Measurements from ENCODE around the gene SRXN1.

The SRXN1 gene

GRCh38 chr20:635893-636338 lies 17.1 kb downstream of the SRXN1 start:
- no peak for DNase-seq (ENCODE audit: low spot score)

- DNase-seq (ENCODE audit: low spot score) = no peak
Measured at GRCh38 chr20:635028-635892, 17.7 kb downstream of the SRXN1 start.

GRCh38 chr20:634148-634925 lies 18.7 kb downstream of the SRXN1 start:
- no peak for DNase-seq (ENCODE audit: low spot score)

DNA sequence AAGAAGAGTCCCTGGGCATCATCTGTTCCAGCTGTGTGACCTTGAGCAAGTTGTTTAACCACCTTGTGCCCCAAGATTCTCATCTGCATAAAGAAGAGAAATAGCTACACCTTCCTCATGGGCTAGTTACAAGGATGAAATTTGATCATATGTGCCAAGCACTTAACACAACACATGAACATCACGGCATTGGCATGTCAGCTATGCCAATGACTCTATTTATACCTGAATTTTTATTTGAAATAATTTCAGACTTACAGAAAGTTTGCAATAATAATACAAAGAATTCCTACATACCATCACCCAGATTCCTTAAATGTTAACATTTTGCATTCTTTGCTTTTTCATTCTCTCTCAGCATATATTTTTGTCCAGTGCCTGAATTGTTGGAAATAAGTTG lies 21.9 kb downstream of the SRXN1 start:
- DNase-seq (ENCODE audit: low spot score) = no peak

GRCh38 chr20:626579-626978 lies 26.4 kb downstream of the SRXN1 start:
- no peak for DNase-seq (ENCODE audit: low spot score)

DNA sequence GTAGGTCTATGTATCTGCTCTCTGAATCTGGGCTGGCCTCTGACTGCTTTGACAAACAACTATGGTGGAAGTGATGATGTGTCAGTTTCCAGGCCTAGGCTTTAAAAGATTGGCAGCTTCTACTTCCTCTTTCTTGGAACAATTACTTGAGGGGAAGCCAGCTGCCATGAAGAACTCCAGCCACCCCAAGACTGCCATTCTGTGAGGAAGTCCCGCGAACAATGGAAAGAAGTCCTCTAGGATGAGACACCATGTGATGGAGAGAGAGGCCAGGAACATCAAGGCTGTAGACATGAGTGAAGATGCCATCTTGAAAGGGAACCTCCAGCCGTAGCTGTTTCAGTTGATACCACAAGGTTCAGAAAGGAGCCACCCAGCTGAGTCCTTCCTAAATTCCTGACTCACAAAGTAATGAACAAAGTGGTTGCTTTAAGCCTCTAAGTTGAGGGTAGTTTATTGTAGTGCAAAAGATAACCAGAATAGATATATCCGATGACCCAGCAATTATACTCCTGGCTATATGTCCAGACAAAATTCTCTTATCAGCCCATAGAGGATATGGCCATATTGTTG lies 27.6 kb downstream of the SRXN1 start:
- no peak for DNase-seq (ENCODE audit: low spot score)

DNA sequence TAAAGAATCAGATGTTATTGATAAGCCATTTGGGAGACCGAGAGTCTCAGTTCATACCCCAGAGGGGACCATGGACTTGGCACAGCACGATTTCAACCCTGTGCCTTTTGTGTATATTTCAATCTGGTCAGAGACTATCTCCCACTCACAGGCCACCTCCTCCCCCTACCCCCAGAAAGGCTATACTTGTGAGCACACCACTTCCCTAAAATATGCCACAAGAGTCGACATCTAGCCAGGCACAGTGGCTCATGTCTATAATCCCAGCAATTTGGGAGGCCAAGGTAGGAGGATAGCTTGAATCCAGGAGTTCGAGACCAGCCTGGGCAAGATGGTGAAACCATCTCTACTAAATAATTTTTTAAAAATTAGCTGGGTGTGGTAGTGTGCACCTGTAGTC lies 29.3 kb downstream of the SRXN1 start:
- DNase-seq (ENCODE audit: low spot score) = no peak

DNA sequence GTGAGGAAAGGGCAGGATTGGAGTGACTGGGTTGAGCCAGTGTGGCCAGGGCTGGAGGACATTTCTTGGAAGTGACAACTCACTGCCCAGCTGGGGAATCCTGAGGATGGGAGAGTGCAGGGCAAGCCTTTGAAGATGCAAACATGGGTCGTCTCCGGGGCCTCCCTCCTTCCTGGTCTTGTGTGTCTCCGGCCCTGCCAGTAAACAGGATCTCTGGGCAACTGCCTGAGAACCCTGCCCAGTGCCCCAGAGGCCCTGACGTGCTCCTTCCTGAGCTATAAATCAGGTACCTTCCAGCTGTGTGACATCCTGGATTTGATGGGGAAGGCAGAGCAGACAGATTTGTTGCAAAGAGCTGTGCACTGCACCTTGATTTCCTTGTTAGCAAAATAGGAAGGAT lies 30.0 kb downstream of the SRXN1 start:
- DNase-seq (ENCODE audit: low spot score) = no peak

DNA sequence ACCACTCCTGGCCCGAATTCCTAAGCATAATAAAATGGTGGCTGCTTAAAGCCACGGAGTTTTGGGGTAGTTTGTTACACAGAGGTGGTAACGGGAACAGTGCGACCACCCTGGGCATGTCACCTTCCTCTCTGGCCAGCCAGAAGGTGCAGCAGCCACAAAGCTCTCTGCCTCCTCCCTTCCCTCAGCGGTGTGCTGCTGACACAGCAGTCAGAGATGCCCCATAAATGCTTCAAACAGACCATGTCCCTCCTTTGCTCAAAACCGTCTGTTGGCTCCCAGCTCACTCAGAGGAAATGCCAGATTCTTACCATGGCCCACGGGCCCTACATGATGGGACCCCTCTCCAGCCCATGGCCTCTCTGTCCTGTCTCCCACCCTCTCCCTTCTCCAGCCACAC lies 30.8 kb downstream of the SRXN1 start:
- DNase-seq (ENCODE audit: low spot score) = no peak

DNA sequence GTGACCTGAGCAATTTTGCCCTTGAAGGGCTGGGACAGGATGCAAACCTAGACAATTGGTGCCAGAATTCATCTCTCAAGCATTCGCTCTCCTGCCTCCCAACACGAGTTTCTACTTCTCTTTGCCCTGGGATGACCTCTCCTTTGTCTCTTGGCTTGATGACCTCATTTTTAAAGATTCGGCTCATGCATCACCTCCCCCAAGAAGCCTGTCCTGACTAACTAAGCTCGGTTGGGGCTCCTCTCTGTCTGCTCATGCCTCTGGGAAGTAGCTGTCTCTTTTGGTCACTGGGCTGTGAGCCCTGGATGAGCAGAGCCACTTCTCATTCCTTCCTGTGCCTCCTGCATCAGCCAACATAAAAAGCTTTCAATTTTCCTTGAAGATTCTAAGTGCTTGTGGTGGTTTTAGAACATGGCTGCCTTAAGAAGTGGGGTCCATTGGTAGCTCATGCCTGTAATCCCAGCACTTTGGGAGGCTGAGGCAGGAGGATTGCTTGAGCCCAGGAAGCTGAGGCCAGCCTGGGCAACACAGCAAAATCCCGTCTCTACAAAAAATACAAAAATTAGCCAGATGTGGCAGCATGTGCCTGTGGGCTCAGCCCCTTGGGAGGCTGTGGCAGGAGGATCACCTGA lies 31.8 kb downstream of the SRXN1 start:
- DNase-seq (ENCODE audit: low spot score) = no peak

DNA sequence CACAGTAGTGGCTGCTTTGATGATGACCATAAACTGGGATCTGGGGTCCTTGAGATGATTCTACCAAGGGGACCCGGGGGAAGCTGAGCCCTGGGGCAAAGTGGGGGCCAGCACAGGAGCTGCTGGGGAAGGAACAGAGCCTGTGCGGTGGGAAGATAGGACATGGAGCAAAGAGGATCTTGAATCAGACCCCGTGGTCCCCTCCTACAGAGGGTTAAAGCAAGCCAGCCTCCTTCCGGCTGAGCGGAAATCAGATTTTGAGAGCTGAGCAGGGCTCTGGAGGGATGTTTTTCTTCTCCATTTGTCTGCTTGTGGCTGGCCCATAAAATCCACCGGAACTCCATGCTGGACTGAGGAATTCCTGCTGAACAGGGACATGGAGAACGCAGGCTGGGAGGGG lies 32.8 kb downstream of the SRXN1 start:
- DNase-seq (ENCODE audit: low spot score) = no peak

GRCh38 chr20:618980-619379 lies 34.0 kb downstream of the SRXN1 start:
- DNase-seq (ENCODE audit: low spot score) = no peak

DNA sequence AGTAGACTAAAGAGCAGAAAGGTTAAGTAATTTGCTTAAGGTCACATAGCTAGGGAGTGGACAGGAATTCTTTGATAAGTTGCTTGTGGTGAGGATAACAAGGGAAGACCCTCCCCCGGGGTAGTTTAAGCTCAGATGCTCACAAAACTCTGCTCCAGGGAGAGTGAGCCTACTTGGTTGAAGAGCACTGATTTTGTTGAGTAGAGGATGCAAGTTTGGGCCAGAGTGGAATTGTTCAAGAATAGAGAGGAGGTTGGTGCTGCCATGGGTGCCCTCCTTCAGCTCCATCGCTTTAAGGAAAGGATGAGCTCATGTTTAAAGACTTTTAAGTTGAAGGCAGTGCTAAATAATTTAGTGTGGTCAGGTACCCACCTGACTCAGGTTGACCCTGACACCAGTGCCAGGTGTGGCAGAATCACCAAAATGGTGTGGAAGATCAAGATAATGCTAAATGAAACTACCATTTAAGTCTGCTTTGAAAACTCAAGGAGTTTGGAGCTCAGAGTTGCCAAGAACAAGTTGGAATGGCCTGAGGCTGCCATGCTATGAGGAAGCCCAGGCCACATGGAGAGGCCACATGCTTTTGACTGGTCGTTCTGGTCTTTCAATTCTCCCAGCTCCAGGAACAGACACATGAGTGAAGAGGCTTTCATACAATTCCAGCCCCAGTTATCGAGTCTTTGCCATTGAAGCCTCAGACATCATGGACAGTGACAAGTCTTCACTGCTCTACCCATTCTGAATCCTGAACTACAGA lies 34.9 kb downstream of the SRXN1 start:
- DNase-seq (ENCODE audit: low spot score) = no peak

DNA sequence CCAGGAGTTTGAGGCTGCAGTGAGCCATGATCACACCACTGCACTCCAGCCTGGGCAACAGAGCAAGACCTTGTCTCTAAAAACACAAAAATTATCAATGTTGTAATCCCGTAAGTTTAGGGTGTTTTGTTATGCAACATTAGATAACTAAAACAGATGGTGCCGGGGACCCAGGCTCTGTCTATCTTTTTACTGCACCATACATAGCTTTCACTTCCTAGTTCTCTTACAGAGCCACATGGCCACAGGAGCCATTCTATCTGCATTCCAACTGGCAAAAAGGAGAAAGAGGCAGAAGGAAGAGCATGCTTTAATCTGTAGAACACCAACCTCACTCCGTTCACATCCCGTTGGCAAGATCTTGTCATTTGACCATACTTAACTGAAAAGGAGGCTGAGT lies 37.5 kb downstream of the SRXN1 start:
- no peak for DNase-seq (ENCODE audit: low spot score)

DNA sequence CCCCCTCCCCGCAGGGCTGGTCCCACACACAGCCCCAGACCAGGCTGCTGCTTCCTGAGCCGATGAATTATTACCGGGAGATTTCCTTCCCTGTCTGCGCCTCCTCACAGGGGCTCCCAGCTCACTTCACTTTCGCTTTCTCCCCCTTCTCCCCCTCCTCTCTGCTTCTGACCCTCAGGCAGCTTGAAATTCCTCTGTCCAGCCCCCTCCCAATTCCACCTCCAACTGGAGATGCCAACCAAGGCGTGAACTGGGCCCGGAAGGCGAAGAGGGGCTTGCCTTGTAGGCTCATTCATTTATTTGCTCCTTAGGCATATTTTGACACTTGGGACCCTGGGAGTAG lies 41.2 kb downstream of the SRXN1 start:
- no peak for DNase-seq (ENCODE audit: low spot score)

DNA sequence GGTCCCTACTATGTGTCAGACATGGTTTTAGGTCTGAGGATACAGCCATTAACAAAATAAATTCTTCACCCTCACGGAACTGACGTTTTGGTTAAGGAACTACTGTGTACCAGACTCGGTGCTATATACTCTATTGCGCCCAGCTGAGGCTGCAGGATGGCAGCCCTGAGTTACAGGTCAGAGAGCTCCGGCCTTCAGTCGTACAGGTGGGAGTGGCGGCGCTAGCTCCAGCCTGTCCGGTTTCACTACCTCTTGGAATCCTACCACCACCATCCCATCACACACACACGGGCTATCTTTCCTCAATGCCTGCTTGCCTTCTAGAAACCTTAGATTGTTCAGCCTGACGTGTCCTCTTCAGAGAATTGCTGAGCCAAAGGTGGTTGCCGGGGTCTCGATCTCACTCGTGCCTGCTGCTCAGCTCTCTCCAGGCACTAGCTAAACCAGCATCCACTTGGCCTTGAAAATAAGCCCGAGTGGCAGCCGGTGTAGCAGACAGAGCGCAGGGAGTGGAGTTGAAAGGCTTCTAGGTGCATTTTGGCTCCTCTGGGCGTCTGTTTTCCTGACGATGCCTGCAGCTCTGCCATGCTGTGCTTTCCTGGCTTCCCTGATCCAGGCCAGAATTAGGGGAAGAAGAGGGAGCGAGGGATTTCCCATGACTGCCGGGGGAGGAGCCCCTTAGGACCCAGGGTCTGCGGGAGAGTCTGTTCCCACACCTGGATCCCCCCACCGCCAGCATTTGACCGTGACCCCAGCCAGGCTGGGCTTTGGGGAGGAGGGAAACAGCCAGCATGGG lies 41.8 kb downstream of the SRXN1 start:
- DNase-seq (ENCODE audit: low spot score) = no peak

DNA sequence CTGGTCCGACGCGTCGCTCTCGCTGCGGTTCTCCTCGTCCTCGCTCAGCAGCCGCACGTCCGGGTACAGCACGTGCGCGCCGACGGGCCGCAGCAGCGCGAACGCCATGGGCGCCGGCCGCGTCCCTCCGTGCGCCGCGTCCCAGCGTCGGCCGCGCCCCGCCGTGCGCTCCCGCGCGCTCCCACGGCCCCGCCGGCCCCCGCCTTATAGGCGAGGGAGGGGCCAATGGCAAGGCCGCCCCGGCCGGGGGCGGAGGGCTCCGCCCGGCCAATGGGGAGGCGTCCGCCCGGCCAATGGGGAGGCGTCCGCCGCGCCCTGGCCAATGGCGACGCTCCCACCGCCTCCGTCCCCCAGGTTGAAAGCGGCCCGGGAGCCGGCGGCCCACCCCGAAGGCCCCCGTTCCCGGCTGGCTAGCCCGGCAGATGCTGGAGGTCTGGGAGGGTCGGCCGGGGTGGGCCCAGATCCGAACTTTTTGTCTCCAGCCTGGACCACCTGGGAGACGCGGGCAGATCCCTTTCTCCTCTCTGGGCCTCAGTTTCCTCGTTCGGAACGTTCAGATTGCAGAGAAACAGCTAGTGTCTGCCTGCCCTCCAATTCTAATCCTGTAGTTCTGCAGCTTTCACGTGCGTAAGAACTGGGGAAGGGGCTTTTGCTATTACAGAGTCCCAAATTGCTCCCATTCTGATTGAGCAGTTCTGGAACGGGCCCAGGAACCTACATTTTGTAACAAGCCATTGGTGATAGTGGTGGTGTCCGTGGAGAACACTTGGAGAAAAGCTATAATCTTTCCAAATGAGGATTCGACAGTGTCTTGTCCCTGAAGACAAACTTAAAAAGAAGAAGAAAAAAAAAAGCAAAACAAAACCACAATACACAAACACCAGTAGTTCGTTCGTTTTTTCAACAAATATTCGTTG lies 42.6 kb downstream of the SRXN1 start, which contains the start of gene TCF15:
Gene TCF15, minus strand, starts transcription at position 180 of the 917 bp plus-strand sequence. Its CDS starts 72 bp downstream, at position 108.
- DNase-seq (ENCODE audit: low spot score) = no peak

- no peak for DNase-seq (ENCODE audit: low spot score)
Measured at GRCh38 chr20:609371-609964, 43.5 kb downstream of the SRXN1 start.

DNA sequence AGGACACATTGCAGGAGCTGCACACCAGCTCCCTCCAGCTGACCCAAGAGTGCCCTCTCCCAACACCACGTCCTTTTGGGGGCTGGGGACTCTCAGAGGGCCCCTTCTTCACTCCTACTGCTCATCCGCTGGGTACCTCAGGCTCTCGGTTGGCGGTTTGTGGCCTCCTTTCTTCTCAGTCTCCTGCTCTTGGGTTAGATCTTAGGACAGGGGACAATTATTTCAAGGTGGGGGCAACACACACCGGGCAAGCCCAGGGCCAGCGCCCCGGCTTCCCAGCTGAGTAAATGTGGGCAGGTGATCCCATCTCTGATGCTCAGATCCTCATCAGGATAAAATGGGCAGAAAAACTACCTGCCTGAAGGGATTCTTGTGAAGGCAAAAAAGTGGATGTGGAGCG lies 44.0 kb downstream of the SRXN1 start:
- no peak for DNase-seq (ENCODE audit: low spot score)

All from CD4-positive, alpha-beta T cell treated with Interleukin-15 for 4 hours (primary cell).